GM23338 (cell line): ENCODE measurements around the gene COL8A1. TPM values are rescaled to one million over a fixed set of nuclear protein-coding genes. Genes with fewer than 3 reads are reported as not detected.

ENCODE experiments used
- ATAC-seq: fragments of 200-7000 bp; cut with Tn5 transposase; 3 replicates; pipeline ENCODE4 v1.9.1; 2020
- DNase-seq: peaks from one replicate; pipeline ENCODE4 v3.0.0-alpha.2; 2015; ENCODE audit warnings: low spot score
- H2AFZ ChIP-seq: fragments of 200-600 bp; sonication (generic); 2 replicates; pipeline ENCODE4 v1.8.0; 2016; ENCODE audit warnings: antibody characterized with exemption, mild to moderate bottlenecking, moderate library complexity
- H3F3A ChIP-seq: fragments of 200-600 bp; sonication (generic); replicated peaks from 2 replicates; pipeline ENCODE4 v1.8.0; 2017; ENCODE audit warnings: antibody characterized with exemption, mixed run types, low read depth
- H3K27ac ChIP-seq: fragments of 200-600 bp; sonication (generic); 2 replicates; pipeline ENCODE4 v1.6.1; 2016; ENCODE audit warnings: low read depth
- H3K27me3 ChIP-seq: fragments of 200-600 bp; sonication (generic); 2 replicates; pipeline ENCODE4 v1.8.0; 2016; ENCODE audit warnings: mild to moderate bottlenecking, mixed run types, moderate library complexity; ENCODE audit not compliant: insufficient read depth
- H3K36me3 ChIP-seq: fragments of 200-600 bp; sonication (generic); 2 replicates; pipeline ENCODE4 v1.8.0; 2016; ENCODE audit warnings: mild to moderate bottlenecking; ENCODE audit not compliant: insufficient read depth
- H3K4me1 ChIP-seq: fragments of 200-600 bp; sonication (generic); 2 replicates; pipeline ENCODE4 v1.8.0; 2016; ENCODE audit warnings: mild to moderate bottlenecking, moderate library complexity; ENCODE audit not compliant: insufficient read depth
- H3K4me2 ChIP-seq: fragments of 200-600 bp; sonication (generic); 2 replicates; pipeline ENCODE4 v1.7.1; 2017; ENCODE audit warnings: mixed run types
- H3K4me3 ChIP-seq: fragments of 200-600 bp; sonication (generic); 2 replicates; pipeline ENCODE4 v1.6.1; 2016; ENCODE audit warnings: mixed run types
- H3K79me2 ChIP-seq: fragments of 200-600 bp; sonication (generic); replicated peaks from 2 replicates; pipeline ENCODE4 v1.8.0; 2017; ENCODE audit warnings: mild to moderate bottlenecking; ENCODE audit not compliant: insufficient read depth
- H3K9me2 ChIP-seq: fragments of 200-600 bp; sonication (generic); 2 replicates; pipeline ENCODE4 v1.8.0; 2017; ENCODE audit not compliant: insufficient read depth
- H4K20me1 ChIP-seq: fragments of 200-600 bp; sonication (generic); replicated peaks from 2 replicates; pipeline ENCODE4 v1.8.0; 2017; ENCODE audit warnings: mild to moderate bottlenecking; ENCODE audit not compliant: insufficient read depth
- H3K27ac Mint-ChIP-seq: 2 replicates; pipeline ENCODE4 v1.8.0; 2020; ENCODE audit warnings: inconsistent platforms, mild to moderate bottlenecking, moderate library complexity, mixed read lengths
- H3K27me3 Mint-ChIP-seq: 3 replicates; pipeline ENCODE4 v1.8.0; 2022; ENCODE audit warnings: low read depth, mild to moderate bottlenecking, moderate library complexity, mixed read lengths, inconsistent platforms; ENCODE audit not compliant: insufficient read depth, poor library complexity
- H3K36me3 Mint-ChIP-seq: 3 replicates; pipeline ENCODE4 v1.8.0; 2021; ENCODE audit warnings: low read depth, mild to moderate bottlenecking, inconsistent platforms, moderate library complexity, mixed read lengths
- H3K4me1 Mint-ChIP-seq: 3 replicates; pipeline ENCODE4 v1.8.0; 2020; ENCODE audit warnings: mild to moderate bottlenecking, inconsistent platforms, mixed read lengths
- H3K4me3 Mint-ChIP-seq: 3 replicates; pipeline ENCODE4 v1.8.0; 2021; ENCODE audit warnings: moderate library complexity, mild to moderate bottlenecking, inconsistent platforms, mixed read lengths
- H3K9me3 Mint-ChIP-seq: 3 replicates; pipeline ENCODE4 v1.8.0; 2020; ENCODE audit warnings: moderate library complexity, mild to moderate bottlenecking, inconsistent platforms, mixed read lengths
- CREB1 ChIP-seq: fragments of 250-450 bp; sonication (Bioruptor Pico); IDR thresholded peaks from 2 replicates; pipeline ENCODE4 v1.5.0; 2020; ENCODE audit warnings: low read depth, mild to moderate bottlenecking, moderate library complexity
- CTCF ChIP-seq, 2 experiments: fragments of 200-600 bp in 1 of 2; sonication (generic) in 1 of 2; conservative IDR thresholded peaks; 2 replicates each; pipeline versions ENCODE4 v1.5.1 to v1.6.1; 2016 to 2017; ENCODE audit warnings: antibody characterized with exemption in 2 of 2, low read depth in 2 of 2, mild to moderate bottlenecking in 2 of 2, moderate library complexity in 1 of 2
- EZH2 ChIP-seq: fragments of 200-600 bp; sonication (generic); IDR thresholded peaks from one replicate; pipeline ENCODE4 v1.8.0; 2017; ENCODE audit warnings: antibody characterized with exemption, mild to moderate bottlenecking, low read depth; ENCODE audit not compliant: unreplicated experiment
- EZH2phosphoT487 ChIP-seq: fragments of 200-600 bp; sonication (generic); IDR thresholded peaks from one replicate; pipeline ENCODE4 v1.8.1; 2018; ENCODE audit warnings: antibody characterized with exemption; ENCODE audit not compliant: unreplicated experiment
- JUNB ChIP-seq: IDR thresholded peaks from one replicate; pipeline ENCODE4 v1.6.1; 2016; ENCODE audit warnings: antibody characterized with exemption; ENCODE audit not compliant: unreplicated experiment
- POLR2AphosphoS5 ChIP-seq: IDR thresholded peaks from 2 replicates; pipeline ENCODE4 v1.6.1; 2016; ENCODE audit warnings: antibody characterized with exemption, low read depth
- REST ChIP-seq: IDR thresholded peaks from one replicate; pipeline ENCODE4 v1.6.1; 2018; ENCODE audit warnings: antibody characterized with exemption; ENCODE audit not compliant: unreplicated experiment
- STAT1 ChIP-seq: IDR thresholded peaks from one replicate; pipeline ENCODE4 v1.6.1; 2016; ENCODE audit warnings: antibody characterized with exemption; ENCODE audit not compliant: unreplicated experiment
- ZNF114 ChIP-seq: fragments of 250-450 bp; sonication (Bioruptor Pico); IDR thresholded peaks from 2 replicates; pipeline ENCODE4 v1.5.0; 2020; ENCODE audit warnings: mild to moderate bottlenecking, moderate library complexity
- ZNF331 ChIP-seq: fragments of 250-450 bp; sonication (Bioruptor Pico); IDR thresholded peaks from 2 replicates; pipeline ENCODE4 v1.5.0; 2020; ENCODE audit warnings: low read depth, mild to moderate bottlenecking, moderate library complexity
- polyA plus RNA-seq: library from polyadenylated mRNA; unstranded; fragments of >200 nt; fragmentation: Nextera tagmentation; extraction: Ambion mirVana; gene quantifications from 2 replicates; pipeline ENCODE4 v1.2.1, GENCODE V29; 2016
- total RNA-seq: library from RNA; depleted of rRNA; stranded (reverse); fragments of >200 nt; shearing (Covaris generic); gene quantifications from 2 replicates; pipeline ENCODE4 v1.2.3, GENCODE V29; 2014
- TF ChIP-seq, protein P1 (sequence below): IDR thresholded peaks from 2 replicates; pipeline ENCODE4 v1.6.1; 2016; ENCODE audit warnings: antibody characterized with exemption

COL8A1 gene
- total and polyA plus RNA-seq, 2 experiments from 2014 or later, result 0.26 to 0.97 TPM

- ATAC-seq, result no peak
- no peak for DNase-seq
- H3K27ac ChIP-seq, result no peak overlapping the region
- H3K27me3 Mint-ChIP-seq, result peaks cover 4% of the 10 kb centered on the region
- H3K4me3 Mint-ChIP-seq, result no peak overlapping the region
- no peaks in the 10 kb centered on the region for H3K79me2 ChIP-seq
- H3K27me3 ChIP-seq, result peaks cover 8% of the 10 kb centered on the region
- H3K4me2 ChIP-seq, result no peak overlapping the region
- H3K9me2 ChIP-seq, result no peaks in the 10 kb centered on the region
- no peak overlapping the region for H3K4me3 ChIP-seq
- no peaks in the 10 kb centered on the region for H4K20me1 ChIP-seq
- H2AFZ ChIP-seq, result 0 out of 2 replicates have a peak overlapping the region, but pooled peaks have one; percentile 15
- no peak for TF ChIP-seq REST
- TF ChIP-seq JUNB, result no peak
- TF ChIP-seq ZNF331 (CRISPR knock-in tag), result no peak
- TF ChIP-seq EZH2, result no peak
- TF ChIP-seq, protein P1, sequence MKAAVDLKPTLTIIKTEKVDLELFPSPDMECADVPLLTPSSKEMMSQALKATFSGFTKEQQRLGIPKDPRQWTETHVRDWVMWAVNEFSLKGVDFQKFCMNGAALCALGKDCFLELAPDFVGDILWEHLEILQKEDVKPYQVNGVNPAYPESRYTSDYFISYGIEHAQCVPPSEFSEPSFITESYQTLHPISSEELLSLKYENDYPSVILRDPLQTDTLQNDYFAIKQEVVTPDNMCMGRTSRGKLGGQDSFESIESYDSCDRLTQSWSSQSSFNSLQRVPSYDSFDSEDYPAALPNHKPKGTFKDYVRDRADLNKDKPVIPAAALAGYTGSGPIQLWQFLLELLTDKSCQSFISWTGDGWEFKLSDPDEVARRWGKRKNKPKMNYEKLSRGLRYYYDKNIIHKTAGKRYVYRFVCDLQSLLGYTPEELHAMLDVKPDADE, result no peak
- no peaks in the 10 kb centered on the region for H3K36me3 ChIP-seq
- no peaks in the 10 kb centered on the region for H3F3A ChIP-seq
- no peaks in the 10 kb centered on the region for H3K36me3 Mint-ChIP-seq
- H3K27ac Mint-ChIP-seq, result no peak overlapping the region
- peaks cover 48% of the 10 kb centered on the region for H3K4me1 ChIP-seq
- H3K9me3 Mint-ChIP-seq, result no peaks in the 10 kb centered on the region
- H3K4me1 Mint-ChIP-seq, result peaks cover 50% of the 10 kb centered on the region
These were observed 7.6 kb upstream of the COL8A1 start for GRCh38 chr3:99630815-99631214.

GRCh38 chr3:99633887-99634558 is 4.4 kb upstream of the COL8A1 start:
- H3K36me3 Mint-ChIP-seq, result no peaks in the 10 kb centered on the region
- Histone ChIP-seq H3K4me3 (no peak overlapping the region), H3F3A (no peaks in the 10 kb centered on the region), H3K79me2 (no peaks in the 10 kb centered on the region), H4K20me1 (no peaks in the 10 kb centered on the region), H3K4me2 (peak overlapping the region; percentile 40), H2AFZ (no peak overlapping the region), H3K27me3 (peaks cover 38% of the 10 kb centered on the region), H3K36me3 (no peaks in the 10 kb centered on the region), H3K9me2 (no peaks in the 10 kb centered on the region), H3K4me1 (peaks cover 62% of the 10 kb centered on the region), H3K27ac (no peak overlapping the region)
- ATAC-seq, result peak; percentile 14; the same call in 2 of the 3 replicates
- no peaks in the 10 kb centered on the region for H3K9me3 Mint-ChIP-seq
- peak overlapping the region; percentile 46 for H3K27ac Mint-ChIP-seq
- H3K4me1 Mint-ChIP-seq, result peaks cover 65% of the 10 kb centered on the region
- H3K4me3 Mint-ChIP-seq, result no peak overlapping the region
- H3K27me3 Mint-ChIP-seq, result peaks cover 23% of the 10 kb centered on the region
- peak; percentile 43 for DNase-seq
- TF ChIP-seq ZNF114 (CRISPR knock-in tag), result no peak
- TF ChIP-seq EZH2phosphoT487, result no peak
- TF ChIP-seq ZNF331 (CRISPR knock-in tag), result no peak
- no peak for TF ChIP-seq STAT1
- TF ChIP-seq CREB1 (CRISPR knock-in tag), result no peak
- no peak for TF ChIP-seq CTCF (conservative IDR thresholded peaks at IDR 0.05; ENCODE audit: low read depth in 2 of 2)
- TF ChIP-seq POLR2AphosphoS5, result no peak
